ENCODE data around the gene APLN. TPM values are rescaled to one million over a fixed set of nuclear protein-coding genes. Genes with fewer than 3 reads are reported as not detected.

APLN gene
- total RNA-seq, 1 donor from 2014 or later: under 0.01 TPM

DNA sequence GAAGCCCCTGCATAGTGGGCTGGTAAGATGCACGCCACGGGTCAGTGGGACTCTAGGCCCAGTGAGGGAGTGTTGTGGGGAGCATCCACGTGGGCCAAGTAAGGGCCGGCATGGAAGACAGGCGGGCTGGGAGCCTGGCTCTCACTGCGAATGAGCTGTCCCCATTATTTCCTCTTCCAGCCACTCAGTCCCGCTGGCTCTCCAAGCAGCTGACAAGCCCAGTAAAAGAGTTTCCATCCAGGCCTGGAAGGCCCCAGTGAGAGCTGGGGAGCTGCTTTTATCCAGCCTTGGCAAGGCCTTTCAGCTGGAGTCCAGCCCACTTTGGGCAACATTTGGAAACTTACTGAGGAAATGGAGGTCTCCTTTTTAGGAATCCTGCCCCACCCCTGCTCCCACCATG, 24.9 kb downstream of the APLN start:
- Histone ChIP-seq H3K36me3 (ENCODE audit: control insufficient read depth, insufficient read depth, low read length) (no peaks in the 10 kb centered on the region), H3K4me3 (ENCODE audit: low read depth, low read length) (no peak overlapping the region), H3K27me3 (ENCODE audit: control insufficient read depth, insufficient read depth, low read length) (no peaks in the 10 kb centered on the region)
- FAIRE-seq: no peak
- TF ChIP-seq, protein P1, sequence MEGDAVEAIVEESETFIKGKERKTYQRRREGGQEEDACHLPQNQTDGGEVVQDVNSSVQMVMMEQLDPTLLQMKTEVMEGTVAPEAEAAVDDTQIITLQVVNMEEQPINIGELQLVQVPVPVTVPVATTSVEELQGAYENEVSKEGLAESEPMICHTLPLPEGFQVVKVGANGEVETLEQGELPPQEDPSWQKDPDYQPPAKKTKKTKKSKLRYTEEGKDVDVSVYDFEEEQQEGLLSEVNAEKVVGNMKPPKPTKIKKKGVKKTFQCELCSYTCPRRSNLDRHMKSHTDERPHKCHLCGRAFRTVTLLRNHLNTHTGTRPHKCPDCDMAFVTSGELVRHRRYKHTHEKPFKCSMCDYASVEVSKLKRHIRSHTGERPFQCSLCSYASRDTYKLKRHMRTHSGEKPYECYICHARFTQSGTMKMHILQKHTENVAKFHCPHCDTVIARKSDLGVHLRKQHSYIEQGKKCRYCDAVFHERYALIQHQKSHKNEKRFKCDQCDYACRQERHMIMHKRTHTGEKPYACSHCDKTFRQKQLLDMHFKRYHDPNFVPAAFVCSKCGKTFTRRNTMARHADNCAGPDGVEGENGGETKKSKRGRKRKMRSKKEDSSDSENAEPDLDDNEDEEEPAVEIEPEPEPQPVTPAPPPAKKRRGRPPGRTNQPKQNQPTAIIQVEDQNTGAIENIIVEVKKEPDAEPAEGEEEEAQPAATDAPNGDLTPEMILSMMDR (IDR thresholded peaks at IDR 0.05; ENCODE audit: insufficient read depth, low read length, severe bottlenecking): no peak
- no peak for DNase-seq (ENCODE audit: low read depth)

DNA sequence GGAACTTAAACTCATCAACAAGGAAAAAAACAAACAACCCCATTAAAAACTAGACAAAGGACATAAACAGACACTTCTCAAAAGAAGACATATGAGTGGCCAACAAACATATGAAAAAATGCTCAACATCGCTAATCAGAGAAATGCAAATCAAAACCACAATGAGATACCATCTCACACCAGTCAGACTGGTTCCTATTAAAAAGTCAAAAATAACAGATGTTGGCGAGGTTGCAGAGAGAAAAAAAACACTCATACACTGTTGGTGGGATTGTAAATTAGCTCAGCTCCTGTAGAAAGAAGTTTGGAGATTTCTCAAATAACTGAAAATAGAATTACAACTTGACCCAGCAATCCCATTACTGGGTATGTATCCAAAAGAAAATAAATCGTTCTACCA, 28.7 kb downstream of the APLN start:
- Histone ChIP-seq H3K36me3 (ENCODE audit: control insufficient read depth, insufficient read depth, low read length) (no peaks in the 10 kb centered on the region), H3K27me3 (ENCODE audit: control insufficient read depth, insufficient read depth, low read length) (no peaks in the 10 kb centered on the region), H3K4me3 (ENCODE audit: low read depth, low read length) (no peak overlapping the region)
- no peak for FAIRE-seq
- TF ChIP-seq, protein P1 (IDR thresholded peaks at IDR 0.05; ENCODE audit: insufficient read depth, low read length, severe bottlenecking): no peak
- no peak for DNase-seq (ENCODE audit: low read depth)

DNA sequence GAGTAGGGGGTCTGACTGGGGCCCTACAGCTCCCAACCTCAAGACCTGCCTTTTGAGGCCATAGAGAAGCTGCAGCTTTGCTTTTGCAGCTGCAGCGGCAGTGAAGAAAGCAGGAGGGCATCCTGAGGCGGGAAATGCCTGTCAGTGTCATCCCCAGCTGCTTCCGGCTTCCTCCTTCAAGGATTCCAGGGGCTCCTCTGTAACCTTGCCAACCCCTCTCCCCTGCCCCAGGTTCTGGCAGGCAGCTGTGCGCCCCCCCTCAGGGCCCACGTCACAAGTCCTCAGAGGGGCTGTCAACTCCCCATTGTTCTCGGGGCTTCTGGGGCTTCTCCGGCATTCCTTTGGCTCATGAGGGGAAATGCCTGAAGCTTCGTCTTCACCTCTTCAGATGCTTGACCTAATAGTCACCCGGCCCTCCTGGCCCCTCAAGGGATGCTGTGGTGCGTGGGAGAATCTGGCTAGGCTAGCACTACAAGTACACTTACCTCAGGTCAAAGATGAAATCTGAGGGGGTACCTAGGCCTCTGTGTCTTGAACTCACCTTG, 31.9 kb downstream of the APLN start:
- TF ChIP-seq, protein P1 (IDR thresholded peaks at IDR 0.05; ENCODE audit: insufficient read depth, low read length, severe bottlenecking): no peak

DNA sequence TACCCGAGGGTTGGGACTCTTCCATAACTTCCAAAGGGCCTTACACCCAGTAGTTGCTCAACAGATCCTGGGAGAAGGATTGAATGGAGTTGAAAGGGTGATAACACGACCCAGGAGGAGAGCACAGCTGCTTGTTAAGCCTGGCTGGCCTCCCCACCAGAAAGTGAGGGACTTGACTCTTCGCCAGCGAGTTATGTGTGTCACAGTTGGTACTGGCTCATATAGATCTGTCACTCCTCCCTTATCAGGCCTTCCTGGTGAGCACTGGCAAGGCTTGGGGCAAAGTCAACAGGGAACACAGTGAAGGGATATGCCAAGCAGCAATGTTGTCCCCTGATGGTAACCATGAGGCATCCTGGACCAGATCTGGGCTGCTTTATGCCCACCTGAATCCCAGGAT, 35.8 kb downstream of the APLN start:
- TF ChIP-seq, protein P1 (IDR thresholded peaks at IDR 0.05; ENCODE audit: insufficient read depth, low read length, severe bottlenecking): no peak
- Histone ChIP-seq H3K4me3 (ENCODE audit: low read depth, low read length) (no peak overlapping the region), H3K27me3 (ENCODE audit: control insufficient read depth, insufficient read depth, low read length) (no peaks in the 10 kb centered on the region), H3K36me3 (ENCODE audit: control insufficient read depth, insufficient read depth, low read length) (no peaks in the 10 kb centered on the region)
- DNase-seq (ENCODE audit: low read depth): no peak
- FAIRE-seq: no peak

More for the DNA sequence above, 31.9 kb downstream of the APLN start:
- Histone ChIP-seq H3K27me3 (ENCODE audit: control insufficient read depth, insufficient read depth, low read length) (no peaks in the 10 kb centered on the region), H3K4me3 (ENCODE audit: low read depth, low read length) (no peak overlapping the region), H3K36me3 (ENCODE audit: control insufficient read depth, insufficient read depth, low read length) (no peaks in the 10 kb centered on the region)
- DNase-seq (ENCODE audit: low read depth) (peak; percentile 42), FAIRE-seq (no peak)

DNA sequence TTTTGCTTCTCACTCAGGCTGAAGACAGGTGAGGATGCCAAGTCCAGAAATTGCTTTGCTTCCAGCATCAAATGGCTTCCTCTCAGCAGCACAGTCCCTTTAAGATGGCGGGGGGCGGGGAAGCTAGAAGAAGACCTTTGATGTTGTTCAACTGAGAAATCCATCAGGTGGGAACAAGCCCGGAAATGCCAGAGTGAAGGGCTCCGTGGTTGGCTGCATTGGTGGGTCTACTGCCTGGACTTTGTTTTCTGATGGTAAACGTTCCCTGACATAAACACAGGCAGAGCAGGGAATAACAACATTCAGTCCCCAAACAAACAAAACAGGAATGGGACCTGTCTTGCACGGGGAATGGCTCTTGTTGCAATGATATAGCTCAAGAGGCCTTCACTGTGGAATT, 37.3 kb downstream of the APLN start:
- H3K27me3 ChIP-seq (ENCODE audit: control insufficient read depth, insufficient read depth, low read length): no peaks in the 10 kb centered on the region
- TF ChIP-seq, protein P1 (IDR thresholded peaks at IDR 0.05; ENCODE audit: insufficient read depth, low read length, severe bottlenecking): no peak
- H3K4me3 ChIP-seq (ENCODE audit: low read depth, low read length): no peak overlapping the region
- no peak for FAIRE-seq
- no peak for DNase-seq (ENCODE audit: low read depth)
- no peaks in the 10 kb centered on the region for H3K36me3 ChIP-seq (ENCODE audit: control insufficient read depth, insufficient read depth, low read length)

All from bronchial epithelial cell (primary cell).